ENCODE results near the gene ITPRIP.

The ITPRIP gene

DNA sequence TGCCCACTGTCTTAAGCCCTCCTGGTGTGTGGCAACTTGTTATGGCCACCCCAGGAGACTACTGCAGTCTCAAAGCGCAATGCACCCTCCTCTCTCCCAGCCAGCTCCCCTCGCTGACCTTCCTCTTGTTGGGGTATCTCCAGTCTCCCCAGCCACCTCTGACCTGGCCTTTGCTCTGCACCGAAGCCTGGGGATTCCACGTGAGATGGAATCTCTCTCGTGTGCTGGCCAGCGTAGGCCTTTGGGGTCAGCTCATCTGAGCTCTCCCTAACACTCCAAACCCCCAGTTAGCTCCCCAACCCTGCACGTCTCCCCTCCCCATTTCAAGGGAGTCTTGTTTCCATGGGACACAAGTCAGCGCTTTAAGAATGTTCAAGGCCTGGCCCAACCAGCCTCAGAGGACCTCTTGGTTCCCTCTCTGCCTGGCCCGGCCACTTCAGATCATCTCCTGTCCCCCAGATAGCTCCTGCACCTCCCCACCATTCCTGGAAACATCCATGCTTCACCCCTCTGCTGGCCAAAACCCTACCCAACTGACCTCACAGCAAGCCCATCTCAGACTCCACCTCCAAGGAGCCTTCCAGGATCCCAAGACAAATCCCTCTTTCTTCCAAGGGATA, 11.2 kb downstream of the ITPRIP start:
- in situ Hi-C loops (cut with HindIII; ENCODE audit: low sequenced_read_pairs), result no loop called here

DNA sequence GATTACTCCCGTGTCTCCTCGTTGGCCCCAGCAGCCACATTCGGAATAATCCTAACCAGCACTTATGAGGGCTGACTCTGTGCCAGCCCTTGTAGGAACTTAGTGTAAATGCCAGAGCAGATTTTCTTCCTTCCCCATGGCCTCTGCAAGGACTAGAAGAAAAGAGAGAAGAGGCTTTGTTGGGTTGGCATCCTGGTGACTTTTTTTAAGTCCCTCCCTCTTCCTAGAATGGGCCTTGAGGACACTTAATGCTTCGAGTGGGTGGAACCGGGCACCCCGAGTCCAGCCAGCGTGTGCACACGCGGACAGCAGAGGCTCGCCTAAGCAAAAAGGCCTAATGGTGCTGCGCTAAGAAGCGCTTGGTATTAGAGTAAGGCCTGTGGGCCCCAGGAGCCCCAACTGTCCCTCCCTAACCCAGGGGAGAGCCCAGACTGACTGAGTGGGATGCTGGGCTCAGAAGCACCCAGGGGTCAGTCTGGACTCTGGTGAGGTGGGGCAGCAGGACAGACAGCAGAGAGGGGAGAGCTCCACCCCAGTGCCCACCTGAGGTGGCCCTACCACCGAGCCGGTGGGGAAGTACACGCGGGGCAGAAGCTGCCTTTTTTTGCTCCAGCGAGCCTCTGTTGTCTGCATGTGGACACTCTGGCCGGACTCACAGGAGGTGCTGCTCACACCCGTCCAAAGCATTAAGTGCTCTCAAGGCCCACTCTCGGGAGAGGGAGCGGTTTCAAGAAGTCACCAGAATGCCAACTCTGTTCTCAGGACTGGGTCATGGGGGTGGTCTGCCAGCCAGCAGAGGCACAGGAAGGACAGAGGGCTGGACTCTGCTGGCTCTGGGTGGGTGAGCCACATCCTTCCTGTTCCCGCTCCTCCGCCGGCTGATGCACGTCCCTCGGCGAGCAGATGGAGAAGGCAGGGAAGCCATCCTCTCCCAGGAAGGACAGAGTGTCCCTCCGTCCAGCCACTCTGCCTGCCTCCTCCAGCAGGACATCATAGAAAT, 12.5 kb downstream of the ITPRIP start:
- in situ Hi-C loops (cut with HindIII; ENCODE audit: low sequenced_read_pairs), result no loop called here

DNA sequence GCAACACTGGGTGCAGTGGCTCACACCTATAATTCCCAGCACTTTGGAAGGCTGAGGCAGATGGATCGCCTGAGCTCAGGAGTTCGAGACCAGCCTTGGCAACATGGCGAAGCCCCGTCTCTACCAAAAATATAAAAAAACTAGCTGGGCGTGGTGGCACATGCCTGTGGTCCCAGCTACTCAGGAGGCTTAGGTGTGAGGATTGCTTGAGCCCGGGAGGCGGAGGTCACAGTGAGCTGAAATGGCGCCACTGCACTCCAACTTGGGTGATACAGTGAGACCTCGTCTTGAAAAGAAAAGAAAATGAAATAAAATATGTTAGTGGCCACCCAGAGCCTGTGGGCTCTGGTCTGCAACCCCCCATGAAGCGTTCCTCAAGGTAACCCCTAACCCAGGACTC, 13.3 kb downstream of the ITPRIP start:
- in situ Hi-C loops (cut with HindIII; ENCODE audit: low sequenced_read_pairs), result no loop called here

DNA sequence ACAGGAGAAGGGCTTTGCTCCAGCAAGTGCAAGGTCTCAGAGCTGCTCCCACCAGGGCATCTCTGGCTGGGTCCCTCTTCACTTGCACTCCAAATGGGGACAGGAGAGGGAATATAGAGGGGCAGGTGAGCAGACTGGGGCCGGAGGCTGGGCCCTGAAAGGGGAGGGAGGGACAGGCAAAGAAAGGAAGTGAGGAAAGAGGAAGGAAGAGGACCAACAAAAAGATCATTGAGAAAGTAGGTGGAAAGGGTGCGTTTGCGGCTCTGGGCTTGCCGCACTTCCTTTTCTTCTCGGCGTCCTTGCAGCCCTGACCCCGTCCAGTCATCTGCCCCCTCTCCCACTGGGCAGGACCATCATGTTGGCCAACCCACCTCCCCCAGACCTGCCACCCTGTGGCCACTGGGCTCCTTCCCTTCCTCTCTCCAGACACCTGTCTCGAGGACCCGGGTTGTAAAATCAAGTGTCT, 14.0 kb downstream of the ITPRIP start:
- in situ Hi-C loops (cut with HindIII; ENCODE audit: low sequenced_read_pairs), result no loop called here

DNA sequence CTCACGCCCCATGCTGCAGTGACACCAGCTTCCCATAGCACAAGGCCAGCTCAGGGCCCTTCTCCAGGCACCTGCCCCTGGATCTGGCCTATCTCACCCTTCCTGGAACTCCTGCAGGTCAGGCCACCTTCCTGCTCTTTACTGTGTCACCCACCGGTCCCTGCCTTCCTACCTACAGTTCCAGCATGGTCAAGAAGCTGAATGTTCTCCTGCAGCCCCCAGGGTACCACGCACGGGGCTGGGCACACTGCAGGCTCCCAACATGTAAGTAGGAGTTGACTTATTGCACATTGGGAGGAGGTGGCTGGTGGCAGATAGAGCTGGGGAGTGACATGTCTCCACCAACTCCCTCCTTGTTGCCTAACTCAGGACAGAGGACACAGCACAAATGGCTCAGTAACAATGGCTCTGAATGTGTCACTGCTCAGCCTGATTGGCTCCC, 14.5 kb downstream of the ITPRIP start:
- in situ Hi-C loops (cut with HindIII; ENCODE audit: low sequenced_read_pairs), result no loop called here

- in situ Hi-C loops (cut with HindIII; ENCODE audit: low sequenced_read_pairs), result no loop called here
Observed at GRCh38 chr10:104323085-104323484, 15.2 kb downstream of the ITPRIP start.

DNA sequence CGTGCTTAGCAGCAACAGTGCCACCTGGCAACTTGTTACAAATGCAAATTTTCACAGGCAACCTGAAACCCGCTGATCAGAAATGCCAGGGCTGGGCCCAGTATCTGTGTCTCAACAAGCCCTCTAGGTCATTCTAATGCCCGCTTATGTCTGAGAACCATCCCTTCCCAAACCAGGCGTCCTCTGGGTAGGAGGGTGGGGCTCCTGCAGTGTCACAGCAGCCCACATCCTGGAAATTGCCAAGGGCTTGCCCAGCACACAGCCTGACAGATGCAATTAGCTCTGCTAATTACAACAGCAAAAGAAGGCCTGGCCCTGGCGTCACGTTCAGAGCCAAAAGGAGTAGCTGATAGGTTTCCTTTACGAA, 15.9 kb downstream of the ITPRIP start:
- in situ Hi-C loops (cut with HindIII; ENCODE audit: low sequenced_read_pairs), result no loop called here

GRCh38 chr10:104321725-104322415, 16.4 kb downstream of the ITPRIP start:
- in situ Hi-C loops (cut with HindIII; ENCODE audit: low sequenced_read_pairs), result no loop called here

DNA sequence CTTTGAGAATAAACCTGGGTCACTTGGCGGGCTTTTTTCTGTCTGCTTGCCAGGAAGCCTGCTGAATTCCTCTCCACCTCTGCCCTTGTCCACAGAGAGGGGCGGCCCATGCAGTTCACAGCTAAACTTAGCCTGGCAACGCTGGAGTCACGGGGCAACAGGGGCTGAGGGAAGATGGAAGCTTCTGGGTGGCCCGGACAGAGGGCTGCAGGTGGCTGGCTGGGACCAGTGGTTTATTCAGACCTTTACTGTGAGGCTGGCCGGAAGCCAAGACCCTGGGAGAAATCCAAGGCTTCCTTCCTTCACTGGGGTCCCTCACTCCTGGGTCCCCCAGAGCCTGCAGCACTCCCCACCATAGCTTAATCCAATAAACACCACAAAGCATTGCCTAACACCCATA, 17.0 kb downstream of the ITPRIP start:
- in situ Hi-C loops (cut with HindIII; ENCODE audit: low sequenced_read_pairs), result no loop called here

DNA sequence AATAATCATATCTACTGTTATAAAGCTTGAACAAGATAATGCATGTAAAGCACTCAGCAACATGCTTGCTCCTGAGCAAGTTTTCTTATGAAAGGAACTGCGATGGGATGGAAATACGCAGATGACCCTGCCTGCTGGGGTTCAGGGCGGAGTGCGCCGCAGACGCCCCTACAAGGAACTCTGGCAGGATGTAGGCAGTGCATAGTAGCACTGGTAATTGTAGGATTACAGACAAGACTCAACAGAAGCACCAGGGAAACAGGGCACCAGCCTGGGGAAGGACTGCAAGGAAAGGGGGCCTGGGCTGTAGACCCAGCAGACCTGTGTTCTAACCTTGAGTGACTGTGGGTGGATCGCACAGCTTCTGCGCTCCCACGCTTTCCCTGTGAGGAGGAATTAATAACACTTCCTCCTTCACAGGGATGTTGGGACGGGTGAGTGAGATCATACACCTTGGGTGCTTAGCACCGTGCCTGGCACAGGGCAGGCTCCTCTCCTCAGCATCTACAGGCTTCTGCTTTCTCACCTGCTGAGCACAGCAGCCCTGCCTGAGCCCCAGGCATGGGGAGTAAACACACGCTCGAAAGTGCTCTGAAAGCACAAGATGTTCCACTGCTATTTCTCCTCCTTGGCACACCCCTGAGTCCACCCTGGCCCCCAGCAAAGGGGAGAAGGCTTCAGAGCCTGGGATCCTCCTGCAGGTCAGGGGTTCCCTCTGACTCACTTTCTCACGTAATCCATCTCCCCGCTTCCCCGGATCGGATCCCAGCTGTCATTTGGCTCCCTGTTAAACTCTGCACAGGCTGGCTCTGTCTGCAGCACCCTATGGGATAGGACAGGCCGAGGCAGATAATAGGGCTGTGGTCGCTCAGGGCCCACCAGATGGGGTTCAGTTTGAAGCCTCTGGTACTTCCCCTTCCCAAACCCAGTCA, 19.2 kb downstream of the ITPRIP start:
- in situ Hi-C loops (cut with HindIII; ENCODE audit: low sequenced_read_pairs), result no loop called here

DNA sequence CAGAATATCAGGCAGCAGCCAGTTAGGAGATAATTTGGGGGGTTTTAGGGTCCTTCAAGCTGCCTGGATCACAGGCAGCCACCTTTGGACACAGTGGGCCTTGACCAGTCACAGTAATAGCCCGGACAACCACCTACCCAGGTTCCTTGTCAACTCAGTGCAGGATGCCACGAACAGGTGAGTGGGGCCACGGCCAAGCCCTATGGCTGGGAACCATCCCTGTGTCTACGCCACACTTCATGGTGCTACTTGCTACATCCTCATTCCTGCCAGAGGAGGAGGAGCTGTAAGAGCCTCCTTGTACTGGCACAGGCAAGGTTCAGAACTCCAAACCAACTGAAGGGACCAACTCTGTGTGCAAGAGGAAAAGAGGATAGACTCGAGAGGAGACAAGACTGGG, 19.9 kb downstream of the ITPRIP start:
- in situ Hi-C loops (cut with HindIII; ENCODE audit: low sequenced_read_pairs), result no loop called here

- in situ Hi-C loops (cut with HindIII; ENCODE audit: low sequenced_read_pairs), result no loop called here
Observed at GRCh38 chr10:104317726-104318299, 20.5 kb downstream of the ITPRIP start.

DNA sequence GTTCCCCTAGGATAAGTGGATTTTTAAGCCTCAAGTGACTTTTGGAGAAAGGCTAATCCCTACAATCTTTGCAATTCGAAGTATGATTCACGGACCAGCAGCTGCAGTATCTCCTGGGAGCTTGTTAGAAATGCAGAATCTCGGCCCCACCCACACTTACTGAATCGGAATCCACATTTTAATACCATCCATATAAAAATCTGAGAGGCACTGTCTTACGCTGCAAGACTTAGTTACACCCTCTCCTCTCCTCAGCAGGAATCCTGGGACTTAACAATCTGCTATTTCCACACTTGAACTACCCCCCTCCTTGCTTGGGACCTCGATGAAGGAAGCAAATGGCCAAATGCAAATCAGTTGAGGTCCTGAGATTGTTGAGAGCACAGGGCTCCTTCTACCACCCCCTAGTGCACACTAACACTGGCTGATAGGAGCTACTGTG, 21.0 kb downstream of the ITPRIP start:
- in situ Hi-C loops (cut with HindIII; ENCODE audit: low sequenced_read_pairs), result no loop called here

DNA sequence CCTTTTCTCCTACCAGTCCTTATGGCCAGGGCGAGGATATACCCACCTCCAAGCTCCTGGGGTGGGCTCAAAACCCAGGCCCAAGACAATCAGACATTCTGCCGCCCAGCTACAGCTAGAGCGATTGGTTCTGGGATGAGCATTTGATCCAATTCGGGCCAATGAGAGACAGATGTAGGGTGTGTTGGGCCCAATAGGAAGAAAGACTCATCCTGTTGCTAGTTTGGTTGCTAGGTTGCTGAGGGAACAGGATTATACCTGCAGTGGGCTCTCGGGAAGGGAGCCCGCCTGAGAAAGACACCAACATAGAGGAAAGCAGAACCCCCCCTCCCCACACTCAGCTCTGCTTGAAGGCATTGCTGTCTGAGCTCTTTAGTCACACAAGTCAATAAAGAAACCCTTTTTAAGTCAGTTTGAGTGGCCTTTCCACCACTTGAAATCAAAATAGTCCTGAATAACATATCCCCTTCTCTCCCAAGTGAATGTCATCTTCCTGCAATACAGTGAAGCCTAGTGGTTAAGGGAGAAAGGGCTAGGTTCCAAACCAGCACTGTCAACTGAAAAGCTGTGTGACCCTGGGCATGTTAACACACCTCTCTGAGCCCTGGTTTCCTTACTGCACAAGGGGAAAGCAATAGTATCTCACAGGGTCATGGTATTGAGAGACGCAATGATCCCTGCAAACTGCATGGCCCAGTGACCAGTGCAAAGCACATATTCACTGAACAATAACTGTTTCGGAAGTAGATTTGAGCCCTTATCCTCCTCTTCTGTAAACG, 21.8 kb downstream of the ITPRIP start:
- in situ Hi-C loops (cut with HindIII; ENCODE audit: low sequenced_read_pairs), result no loop called here

DNA sequence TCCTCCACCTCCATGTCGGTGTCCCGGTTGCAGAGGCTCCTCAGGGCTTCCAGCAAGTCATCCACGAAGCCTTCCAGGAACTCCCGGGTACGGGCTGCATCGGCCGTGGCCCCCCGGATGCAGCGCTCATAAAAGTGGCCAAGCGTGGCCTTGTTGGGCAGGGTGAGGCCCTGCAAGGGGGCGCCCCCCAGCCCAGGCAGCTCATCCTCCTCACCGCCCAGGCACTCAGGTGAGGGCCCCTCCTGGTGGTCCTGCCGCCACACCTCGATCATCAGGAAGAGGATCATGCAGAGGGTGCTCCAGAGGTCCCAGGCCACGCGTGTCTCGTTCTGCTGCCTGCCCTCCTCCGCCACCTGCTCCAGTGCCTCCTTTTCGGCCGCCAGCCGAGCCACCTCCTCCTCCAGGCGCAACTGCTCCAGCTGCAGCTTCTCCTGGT, 22.8 kb downstream of the ITPRIP start:
- in situ Hi-C loops (cut with HindIII; ENCODE audit: low sequenced_read_pairs), result no loop called here

GRCh38 chr10:104314591-104315485, 23.4 kb downstream of the ITPRIP start:
- in situ Hi-C loops (cut with HindIII; ENCODE audit: low sequenced_read_pairs), result no loop called here

- in situ Hi-C loops (cut with HindIII; ENCODE audit: low sequenced_read_pairs), result no loop called here
Observed at GRCh38 chr10:104311184-104311720, 27.0 kb downstream of the ITPRIP start.
